ENCODE data around the gene MRGPRG. TPM values are rescaled to one million over a fixed set of nuclear protein-coding genes. Genes with fewer than 3 reads are reported as not detected.

Gene MRGPRG
- total and polyA plus RNA-seq, 9 of the 15 experiments (the other 6 are each of a cell fraction or from before 2014, with no cell fraction given), result not detected

DNA sequence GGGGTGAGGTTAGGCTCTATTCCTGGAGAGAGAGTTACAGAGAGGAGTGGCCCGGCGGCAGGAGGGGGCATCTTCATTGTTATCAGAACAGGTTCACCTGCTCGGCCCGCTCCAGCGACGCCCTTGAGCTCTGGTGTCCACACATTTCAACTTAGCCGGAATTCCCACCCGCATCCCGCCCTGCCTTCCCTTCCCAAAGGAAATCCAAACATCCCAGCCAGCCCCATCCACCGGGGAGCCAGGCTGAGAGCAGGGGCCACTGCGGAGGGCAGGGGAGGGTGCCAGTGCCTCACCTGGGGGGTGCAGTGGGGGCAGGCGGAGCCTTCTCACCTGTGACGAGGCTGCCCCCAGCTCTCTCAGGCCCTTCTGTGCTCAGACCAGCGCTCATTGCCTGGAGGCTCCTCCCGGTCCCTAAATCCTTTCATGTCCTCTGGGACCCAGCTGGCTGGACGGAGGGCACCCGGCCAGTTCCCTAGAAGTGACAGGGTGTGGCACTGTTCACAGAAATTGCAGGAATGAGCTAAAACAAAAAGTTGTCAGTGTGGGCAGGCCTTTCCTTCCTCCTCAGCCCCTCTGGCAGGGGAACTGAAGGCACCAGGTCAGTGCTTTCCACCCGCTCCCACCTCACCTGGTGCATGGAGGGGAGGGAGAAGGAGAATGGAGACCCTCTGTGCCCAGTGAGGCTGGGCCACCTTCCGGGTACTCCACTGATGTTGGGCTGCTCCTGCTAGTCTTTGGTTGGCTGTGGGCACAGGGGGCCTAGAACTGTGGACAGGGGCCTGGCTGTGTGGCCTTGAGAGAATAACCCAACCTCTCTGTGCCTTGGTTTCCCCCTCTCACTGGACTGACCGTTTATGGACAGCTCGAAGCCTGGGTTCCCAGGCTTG, 2.2 kb upstream of the MRGPRG start (continued):
- TF ChIP-seq, protein P1, sequence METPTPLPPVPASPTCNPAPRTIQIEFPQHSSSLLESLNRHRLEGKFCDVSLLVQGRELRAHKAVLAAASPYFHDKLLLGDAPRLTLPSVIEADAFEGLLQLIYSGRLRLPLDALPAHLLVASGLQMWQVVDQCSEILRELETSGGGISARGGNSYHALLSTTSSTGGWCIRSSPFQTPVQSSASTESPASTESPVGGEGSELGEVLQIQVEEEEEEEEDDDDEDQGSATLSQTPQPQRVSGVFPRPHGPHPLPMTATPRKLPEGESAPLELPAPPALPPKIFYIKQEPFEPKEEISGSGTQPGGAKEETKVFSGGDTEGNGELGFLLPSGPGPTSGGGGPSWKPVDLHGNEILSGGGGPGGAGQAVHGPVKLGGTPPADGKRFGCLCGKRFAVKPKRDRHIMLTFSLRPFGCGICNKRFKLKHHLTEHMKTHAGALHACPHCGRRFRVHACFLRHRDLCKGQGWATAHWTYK (CRISPR knock-in tag; IDR thresholded peaks at IDR 0.05), result no peak
- TF ChIP-seq KDM1A (IDR thresholded peaks at IDR 0.05), result 0 out of 4 replicates have a peak, but pooled peaks of 1 of the 2 experiments have one; percentile 46
- TF ChIP-seq IRF2 (CRISPR knock-in tag; IDR thresholded peaks at IDR 0.05), result no peak
- TF ChIP-seq, protein P2, sequence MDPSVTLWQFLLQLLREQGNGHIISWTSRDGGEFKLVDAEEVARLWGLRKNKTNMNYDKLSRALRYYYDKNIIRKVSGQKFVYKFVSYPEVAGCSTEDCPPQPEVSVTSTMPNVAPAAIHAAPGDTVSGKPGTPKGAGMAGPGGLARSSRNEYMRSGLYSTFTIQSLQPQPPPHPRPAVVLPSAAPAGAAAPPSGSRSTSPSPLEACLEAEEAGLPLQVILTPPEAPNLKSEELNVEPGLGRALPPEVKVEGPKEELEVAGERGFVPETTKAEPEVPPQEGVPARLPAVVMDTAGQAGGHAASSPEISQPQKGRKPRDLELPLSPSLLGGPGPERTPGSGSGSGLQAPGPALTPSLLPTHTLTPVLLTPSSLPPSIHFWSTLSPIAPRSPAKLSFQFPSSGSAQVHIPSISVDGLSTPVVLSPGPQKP (CRISPR knock-in tag; IDR thresholded peaks at IDR 0.05), result no peak
- no peak for TF ChIP-seq TEAD1 (CRISPR knock-in tag; IDR thresholded peaks at IDR 0.05)
- no peak for TF ChIP-seq PHF21A (IDR thresholded peaks at IDR 0.05; ENCODE audit: borderline replicate concordance, low read depth)
- TF ChIP-seq MCM3 (IDR thresholded peaks at IDR 0.05), result no peak
- TF ChIP-seq, protein P3, sequence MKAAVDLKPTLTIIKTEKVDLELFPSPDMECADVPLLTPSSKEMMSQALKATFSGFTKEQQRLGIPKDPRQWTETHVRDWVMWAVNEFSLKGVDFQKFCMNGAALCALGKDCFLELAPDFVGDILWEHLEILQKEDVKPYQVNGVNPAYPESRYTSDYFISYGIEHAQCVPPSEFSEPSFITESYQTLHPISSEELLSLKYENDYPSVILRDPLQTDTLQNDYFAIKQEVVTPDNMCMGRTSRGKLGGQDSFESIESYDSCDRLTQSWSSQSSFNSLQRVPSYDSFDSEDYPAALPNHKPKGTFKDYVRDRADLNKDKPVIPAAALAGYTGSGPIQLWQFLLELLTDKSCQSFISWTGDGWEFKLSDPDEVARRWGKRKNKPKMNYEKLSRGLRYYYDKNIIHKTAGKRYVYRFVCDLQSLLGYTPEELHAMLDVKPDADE (conservative IDR thresholded peaks at IDR 0.05; ENCODE audit: control insufficient read depth, low read depth, low read length), result no peak
- TF ChIP-seq KLF13 (tag; IDR thresholded peaks at IDR 0.05; ENCODE audit: borderline replicate concordance, low read depth), result no peak
- TF ChIP-seq IFI16 (CRISPR knock-in tag; IDR thresholded peaks at IDR 0.05), result no peak
- TF ChIP-seq SMC3 (conservative IDR thresholded peaks at IDR 0.05; ENCODE audit: insufficient read depth, low read depth, low read length), result no peak
- TF ChIP-seq HDAC8 (tag; IDR thresholded peaks at IDR 0.05), result 0 out of 2 replicates have a peak, but pooled peaks have one; percentile 22
- no peak for TF ChIP-seq CTBP1 (IDR thresholded peaks at IDR 0.05; ENCODE audit: borderline replicate concordance)
- no peak for TF ChIP-seq SREBF1 (IDR thresholded peaks at IDR 0.05; ENCODE audit: borderline replicate concordance, low read depth, low read length)
- no peak for TF ChIP-seq MEIS2 (IDR thresholded peaks at IDR 0.05; ENCODE audit: partially characterized antibody)
- no peak for TF ChIP-seq DPF2 (IDR thresholded peaks at IDR 0.05)
- TF ChIP-seq ETV6 (IDR thresholded peaks at IDR 0.05; ENCODE audit: borderline replicate concordance in 1 of 2, low read depth in 2 of 2, low read length in 1 of 2), result no peak
- TF ChIP-seq ETV6 (CRISPR knock-in tag; IDR thresholded peaks at IDR 0.05; ENCODE audit: borderline replicate concordance), result no peak
- TF ChIP-seq RBM15 (IDR thresholded peaks at IDR 0.05; ENCODE audit: insufficient read depth, low read length), result no peak
- no peak for TF ChIP-seq ETV5 (CRISPR knock-in tag; IDR thresholded peaks at IDR 0.05; ENCODE audit: low read depth)
- TF ChIP-seq, protein P4, sequence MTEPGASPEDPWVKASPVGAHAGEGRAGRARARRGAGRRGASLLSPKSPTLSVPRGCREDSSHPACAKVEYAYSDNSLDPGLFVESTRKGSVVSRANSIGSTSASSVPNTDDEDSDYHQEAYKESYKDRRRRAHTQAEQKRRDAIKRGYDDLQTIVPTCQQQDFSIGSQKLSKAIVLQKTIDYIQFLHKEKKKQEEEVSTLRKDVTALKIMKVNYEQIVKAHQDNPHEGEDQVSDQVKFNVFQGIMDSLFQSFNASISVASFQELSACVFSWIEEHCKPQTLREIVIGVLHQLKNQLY (CRISPR knock-in tag; conservative IDR thresholded peaks at IDR 0.05), result no peak
- TF ChIP-seq POLR2H (tag; IDR thresholded peaks at IDR 0.05; ENCODE audit: low read depth), result no peak
- TF ChIP-seq, protein P5, sequence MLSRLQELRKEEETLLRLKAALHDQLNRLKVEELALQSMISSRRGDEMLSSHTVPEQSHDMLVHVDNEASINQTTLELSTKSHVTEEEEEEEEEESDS (CRISPR knock-in tag; IDR thresholded peaks at IDR 0.05), result no peak

Data from K562 (cell line).